ENCODE results near the gene AGFG1.
A peak's percentile ranks its signal among the peaks of the same experiment; 100 is the strongest.
"Not testable (repeated sequence)": the region's sequence is repeated elsewhere in the genome, so short reads cannot be mapped to it uniquely, and the experiment has no call there.

AGFG1 gene

DNA sequence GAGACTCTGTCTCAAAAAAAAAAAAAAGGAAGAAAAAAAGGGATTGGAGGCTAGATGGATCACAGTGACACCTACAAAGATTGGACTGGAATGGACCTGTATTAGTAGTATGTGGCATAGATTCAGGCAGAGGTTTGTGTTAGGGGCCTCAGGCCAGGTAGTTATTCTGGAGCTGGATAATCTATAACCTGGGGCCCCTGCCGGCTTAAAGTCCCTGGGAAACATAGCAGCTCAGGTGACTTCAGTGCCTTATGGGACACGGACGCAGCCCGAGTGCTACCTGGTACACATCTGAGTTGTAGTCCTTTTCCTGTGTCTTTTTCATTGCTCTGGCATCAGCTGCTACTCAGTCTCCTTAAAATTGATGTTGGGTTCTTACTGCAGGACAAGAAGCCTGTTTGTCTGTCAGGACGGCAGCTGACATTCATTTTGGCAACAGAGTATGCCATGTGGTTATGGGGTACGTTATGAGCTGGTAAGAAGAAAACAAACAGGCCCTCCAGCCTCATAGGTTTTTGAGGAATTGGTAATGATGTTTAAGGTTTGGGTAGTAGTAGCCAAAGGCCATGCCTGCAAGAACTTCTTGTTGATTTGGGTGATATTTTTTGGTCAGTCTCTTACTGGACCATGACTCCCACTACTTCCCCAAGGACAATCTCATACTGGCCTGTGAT lies 27.8 kb downstream of the AGFG1 start:
- DNase-seq, result no peak

GRCh38 chr2:227500301-227500630 lies 28.3 kb downstream of the AGFG1 start:
- no peak for DNase-seq

DNA sequence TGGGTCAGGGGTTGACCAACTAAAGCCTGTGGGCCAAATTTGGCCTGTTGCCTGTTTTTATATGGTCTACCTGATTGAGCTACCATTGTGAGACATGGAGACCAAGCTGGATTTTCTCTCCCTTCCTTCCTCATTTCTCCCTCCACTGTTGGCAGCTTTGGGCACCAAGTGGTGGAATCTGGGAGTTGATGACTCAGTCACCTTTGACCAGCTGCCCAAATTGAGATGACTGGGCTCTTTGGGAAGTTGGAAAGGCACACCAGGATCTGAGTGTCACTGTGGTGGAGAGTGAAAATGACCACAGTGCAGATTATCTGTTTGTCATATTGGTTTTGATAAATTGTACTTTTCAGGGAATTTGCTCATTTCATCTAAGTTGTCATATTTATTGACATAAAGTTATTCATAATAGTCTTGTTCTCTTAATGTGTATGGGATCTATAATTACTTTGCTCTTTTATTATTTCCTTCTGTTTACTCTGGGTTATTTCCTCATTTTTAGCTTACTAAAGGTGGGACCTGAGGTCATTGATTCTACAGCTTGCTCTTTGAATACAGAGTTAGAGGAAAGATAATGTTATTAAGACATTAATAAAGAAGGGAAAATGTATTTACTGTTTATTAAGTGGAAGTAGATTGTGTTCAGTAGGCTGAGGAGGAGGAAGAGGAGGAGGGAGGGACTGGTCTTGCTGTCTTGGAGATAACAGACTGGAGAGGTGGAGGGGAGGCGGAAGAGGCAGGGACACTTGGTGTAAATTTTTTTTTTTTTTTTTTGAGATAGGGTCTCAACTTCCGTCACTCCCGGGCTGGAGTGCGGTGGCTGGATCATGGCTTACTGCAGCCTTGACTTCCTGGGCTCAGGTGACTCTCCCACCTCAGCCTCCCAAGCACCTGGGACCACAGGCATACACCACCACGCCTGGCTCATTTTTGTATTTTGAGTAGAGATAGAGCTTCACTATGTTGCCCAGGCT lies 31.8 kb downstream of the AGFG1 start:
- DNase-seq, result peak; percentile 32

DNA sequence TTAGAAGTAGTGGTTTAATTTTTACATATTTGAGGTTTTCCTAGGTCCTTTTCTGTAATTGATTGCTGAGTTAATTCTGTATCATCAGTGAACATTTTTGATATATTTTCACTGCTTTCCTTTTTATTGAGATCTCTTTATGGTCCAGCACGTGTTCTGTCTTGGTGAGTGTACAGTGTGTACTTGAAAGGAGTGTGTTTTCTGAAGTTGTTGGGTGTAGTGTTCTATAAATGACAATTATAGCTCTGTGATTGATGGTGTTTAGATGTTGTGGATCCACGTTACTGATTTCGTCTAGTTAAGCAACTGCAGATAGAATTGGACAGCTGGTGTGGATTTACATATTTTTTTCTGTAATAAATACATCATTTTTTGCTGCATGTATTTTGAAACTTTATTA lies 32.7 kb downstream of the AGFG1 start:
- DNase-seq, result no peak

DNA sequence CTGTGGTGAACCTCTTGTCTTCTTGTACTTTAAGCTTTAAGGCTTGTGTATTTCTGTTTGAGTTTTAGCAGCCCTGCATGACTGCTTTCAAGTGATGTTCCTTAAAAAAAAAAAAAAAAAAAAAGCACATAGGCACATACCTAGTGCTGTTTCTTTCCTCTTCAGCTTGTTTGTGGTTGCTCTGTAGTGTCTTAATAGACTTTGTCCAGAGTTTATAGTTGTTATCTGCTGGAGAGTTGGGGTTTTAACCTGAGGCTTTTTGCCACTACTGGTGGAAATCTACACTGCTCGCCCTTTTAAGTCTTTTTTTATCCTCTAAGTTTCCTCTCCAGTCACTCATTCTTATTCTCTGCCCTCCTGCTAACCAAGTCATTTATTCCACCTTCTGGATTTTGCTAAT lies 34.5 kb downstream of the AGFG1 start:
- DNase-seq, result no peak

DNA sequence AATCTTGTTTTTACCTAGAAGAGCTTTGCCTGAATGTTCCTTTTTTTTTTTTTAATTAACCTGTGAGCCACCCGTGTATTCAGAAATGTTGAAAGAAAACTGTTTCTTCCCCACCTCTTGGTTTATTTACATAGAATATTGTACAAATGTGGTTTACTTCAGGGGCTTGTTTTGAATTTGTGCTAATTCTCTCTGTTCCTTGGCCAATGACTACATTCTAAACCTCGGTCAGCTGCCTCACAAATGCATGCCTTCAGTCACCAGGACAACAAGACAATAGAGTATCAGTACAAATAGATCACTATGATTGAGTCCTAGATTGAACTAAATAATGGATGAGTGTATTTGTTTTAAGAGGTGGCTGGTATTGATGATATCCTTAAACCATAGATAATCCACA lies 36.0 kb downstream of the AGFG1 start:
- no peak for DNase-seq

- no peak for DNase-seq
Measured at GRCh38 chr2:227509076-227509475, 37.1 kb downstream of the AGFG1 start.

- DNase-seq, result no peak
Measured at GRCh38 chr2:227509824-227510619, 38.1 kb downstream of the AGFG1 start.

DNA sequence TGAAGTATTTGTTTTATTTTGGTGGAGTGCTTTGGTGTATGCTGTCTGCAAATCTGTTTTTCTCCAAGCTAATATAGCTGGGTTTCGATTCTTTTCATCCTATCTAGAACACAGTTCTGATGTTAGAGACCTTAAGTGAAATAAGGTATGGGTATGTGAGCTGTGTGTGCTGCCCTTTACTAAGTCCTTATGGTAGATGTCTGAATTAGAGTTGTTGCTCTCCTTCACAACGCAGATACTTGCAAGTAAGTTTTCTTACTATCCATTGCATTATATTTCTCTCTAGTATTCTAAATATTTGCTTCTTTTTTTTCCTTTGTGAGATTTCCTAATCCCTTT lies 38.6 kb downstream of the AGFG1 start:
- DNase-seq, result no peak

GRCh38 chr2:227511239-227511930 lies 39.4 kb downstream of the AGFG1 start:
- no peak for DNase-seq

DNA sequence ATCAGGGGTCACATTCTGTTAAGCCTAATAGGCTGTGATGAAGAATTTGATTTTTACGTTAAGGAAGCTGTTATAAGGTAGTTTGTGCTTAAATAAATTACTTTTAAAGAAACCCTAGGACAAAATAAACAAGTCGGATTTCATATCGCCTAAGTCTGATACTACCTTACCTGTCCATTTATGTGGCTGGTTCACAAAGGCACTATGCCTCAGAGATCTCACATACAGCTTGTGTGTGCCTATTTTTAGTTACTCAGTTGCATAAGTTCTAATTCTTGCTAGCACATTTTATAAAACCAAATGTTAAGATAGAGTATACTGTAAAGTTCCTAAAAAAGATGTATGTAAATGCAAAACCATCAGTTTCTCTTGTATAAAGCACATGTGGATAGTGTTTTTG lies 40.0 kb downstream of the AGFG1 start:
- DNase-seq, result no peak

DNA sequence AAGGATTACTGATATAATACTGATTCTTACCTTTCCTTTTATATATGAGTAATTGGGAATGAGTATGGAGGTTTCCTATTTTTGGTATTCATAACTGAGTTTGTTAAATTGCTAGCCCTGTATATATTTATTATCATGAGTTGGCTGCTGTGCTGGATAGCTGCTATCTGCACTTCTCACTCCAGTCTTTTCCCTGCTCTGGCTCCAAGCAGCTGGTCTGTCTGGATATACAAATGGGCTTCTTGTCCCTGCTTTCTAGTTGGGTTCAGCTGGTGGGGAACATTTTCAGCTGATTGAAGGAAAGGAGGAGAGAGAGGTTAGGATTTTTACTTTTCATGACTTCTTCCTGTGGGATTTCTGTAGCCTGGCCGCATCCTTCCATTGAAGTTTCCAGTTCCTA lies 41.2 kb downstream of the AGFG1 start:
- no peak for DNase-seq

GRCh38 chr2:227515742-227516141 lies 43.8 kb downstream of the AGFG1 start:
- no peak for DNase-seq

DNA sequence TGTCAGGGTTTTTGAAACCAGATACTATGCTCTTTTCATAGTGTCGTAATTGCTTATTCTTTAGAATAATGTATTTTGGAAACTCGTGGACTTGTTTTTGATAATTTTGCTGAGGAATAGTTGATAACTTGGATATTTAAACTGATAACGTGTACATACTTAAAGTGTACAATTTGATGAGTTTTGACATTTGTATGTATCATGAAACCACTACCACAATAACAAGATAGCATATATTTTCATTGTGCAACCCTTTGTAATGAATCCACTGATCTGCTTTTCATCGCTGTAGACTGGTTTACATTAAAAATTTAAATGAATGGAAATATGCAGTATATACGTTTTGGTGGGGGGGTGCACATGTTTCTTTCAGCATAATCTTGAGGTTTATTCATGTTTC lies 45.8 kb downstream of the AGFG1 start:
- DNase-seq, result no peak

DNA sequence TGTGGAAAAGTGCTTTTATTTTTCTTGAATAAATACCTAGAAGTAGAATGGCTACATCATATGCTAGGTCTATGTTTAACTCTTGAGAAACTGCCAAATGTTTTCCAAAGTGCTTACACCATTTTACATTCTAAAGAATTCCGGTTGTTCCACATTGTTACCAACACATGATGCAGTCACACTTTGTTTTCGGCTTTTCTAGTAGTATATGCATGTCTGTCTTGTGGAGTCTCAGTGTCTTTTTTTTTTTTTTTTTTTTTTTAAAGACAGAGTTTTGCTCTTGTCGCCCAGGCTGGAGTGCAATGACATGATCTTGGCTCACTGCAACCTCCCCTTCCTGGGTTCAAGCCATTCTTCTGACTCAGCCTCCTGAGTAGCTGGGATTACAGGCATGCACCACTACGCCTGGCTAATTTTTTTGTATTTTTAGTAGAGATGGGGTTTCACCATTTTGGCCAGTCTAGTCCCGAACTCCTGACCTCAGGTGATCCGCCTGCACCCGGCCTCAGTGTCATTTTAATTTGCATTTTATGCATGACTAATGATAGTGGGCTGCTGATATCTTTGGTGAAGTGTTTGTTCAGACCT lies 46.4 kb downstream of the AGFG1 start:
- peak; percentile 61 for DNase-seq

DNA sequence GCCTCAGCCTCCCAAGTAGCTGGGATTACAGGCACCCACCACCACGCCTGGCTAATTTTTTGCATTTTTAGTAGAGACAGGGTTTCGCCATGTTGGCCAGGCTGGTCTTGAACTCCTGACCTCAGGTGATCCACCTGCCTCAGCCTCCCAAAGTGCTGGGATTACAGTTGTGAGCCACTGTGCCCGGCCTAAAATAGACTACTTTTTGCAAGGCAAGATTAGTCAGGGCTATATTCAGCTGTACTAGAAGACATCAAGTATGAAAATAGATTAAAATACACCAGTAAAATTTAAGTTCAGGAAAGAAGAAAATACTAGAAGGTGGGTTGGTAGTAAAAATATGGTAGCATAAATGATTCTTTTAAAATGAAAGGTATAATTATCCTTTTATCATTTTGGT lies 49.2 kb downstream of the AGFG1 start:
- DNase-seq, result not testable (repeated sequence)

GRCh38 chr2:227524665-227525064 lies 52.7 kb downstream of the AGFG1 start:
- no peak for DNase-seq

DNA sequence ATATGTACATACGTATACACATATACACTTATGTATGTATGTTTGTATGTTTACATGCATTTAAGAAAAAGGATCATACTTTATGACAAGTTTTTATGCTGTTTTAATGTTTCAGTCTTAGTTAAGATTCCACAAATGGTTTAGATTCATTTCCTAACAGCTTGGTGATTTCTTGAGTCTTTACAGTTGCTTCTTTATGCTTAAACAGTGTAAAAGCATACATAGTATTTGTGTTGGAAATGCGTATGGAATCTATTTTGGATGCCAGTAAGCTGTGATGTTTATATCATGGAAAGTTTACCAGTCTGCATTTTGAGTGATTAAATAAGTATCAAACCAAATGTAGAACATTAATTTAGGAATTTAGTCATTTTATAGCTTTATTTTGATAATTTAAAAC lies 55.4 kb downstream of the AGFG1 start:
- DNase-seq, result no peak

DNA sequence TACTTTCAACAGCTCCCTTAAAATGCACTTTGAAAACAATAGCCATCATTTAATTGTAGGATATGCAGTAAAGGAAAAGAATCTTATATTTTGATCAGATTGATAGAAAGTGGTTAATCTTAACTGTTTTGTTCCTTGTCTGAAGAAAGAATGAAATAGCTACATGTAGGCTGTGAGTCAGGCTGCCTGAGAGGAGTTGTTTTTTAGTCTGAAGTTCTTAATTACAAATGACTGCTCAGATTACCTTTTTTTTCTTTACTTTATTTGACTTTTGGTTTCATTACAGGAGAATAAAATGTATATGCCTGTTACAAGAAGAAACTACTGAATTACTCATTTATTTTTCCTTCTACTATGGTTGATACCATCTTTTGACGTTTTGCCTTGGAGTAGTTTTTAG lies 56.8 kb downstream of the AGFG1 start:
- DNase-seq, result no peak

- no peak for DNase-seq
Measured at GRCh38 chr2:227529871-227530270, 57.9 kb downstream of the AGFG1 start.

DNA sequence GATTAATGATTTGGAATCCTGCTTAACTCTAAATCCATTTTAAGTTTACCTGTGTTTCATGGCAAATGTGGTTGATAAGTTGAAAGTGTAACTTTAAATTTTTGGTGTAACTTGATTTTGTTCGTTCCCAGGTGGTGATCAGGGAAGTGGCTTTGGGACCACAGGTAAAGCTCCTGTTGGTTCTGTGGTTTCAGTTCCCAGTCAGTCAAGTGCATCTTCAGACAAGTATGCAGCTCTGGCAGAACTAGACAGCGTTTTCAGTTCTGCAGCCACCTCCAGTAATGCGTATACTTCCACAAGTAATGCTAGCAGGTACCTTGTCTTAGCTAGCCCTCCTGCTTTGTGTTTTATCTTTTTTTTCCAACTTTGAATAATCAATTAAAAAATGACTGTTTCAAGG lies 62.8 kb downstream of the AGFG1 start:
- DNase-seq, result no peak

- no peak for DNase-seq
Measured at GRCh38 chr2:227536445-227536844, 64.5 kb downstream of the AGFG1 start.

- no peak for DNase-seq
Measured at GRCh38 chr2:227539465-227539956, 67.6 kb downstream of the AGFG1 start.
